UCSD-AML1 (cell line): ENCODE measurements around the gene MAD2L2.

Source experiments
- DNase-seq: peaks from one replicate; lab custom pipeline; 2025; ENCODE audit not compliant: unreplicated experiment; lab: John Stamatoyannopoulos, UW

The MAD2L2 gene

DNA sequence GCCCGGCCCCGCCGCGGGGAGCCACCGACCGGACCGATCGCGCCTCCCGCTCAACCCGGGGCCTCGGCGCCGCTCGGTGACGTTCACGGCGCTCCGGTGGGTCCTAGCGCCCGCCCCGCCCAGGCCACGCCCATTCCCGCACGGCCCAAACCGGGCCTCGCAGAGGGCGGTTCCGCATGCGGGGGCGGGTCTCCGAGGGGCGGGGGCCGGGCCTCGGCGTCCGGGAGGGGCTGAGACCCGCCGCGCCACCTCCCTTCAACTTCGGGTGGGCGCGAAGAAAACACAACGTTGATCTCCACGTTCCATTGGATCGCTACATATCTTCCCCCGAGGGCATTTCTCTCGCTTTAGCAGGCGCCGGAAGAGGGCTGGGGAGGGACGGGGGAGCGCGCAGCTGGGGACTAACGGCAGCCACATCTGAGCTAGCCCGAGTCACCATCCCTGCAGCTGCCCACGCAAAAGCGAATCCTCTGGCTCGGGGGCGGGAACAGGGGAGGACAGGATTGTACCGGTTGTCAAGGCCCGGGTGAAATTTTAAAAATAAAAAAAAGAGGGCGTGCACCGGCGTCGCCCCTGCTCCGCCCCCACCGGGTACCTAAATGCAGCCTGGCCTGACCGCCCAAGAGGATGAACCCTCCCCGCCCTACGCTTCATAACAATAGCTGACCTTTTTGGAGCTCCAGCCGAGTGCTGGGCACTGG, at the start of gene MAD2L2:
Gene MAD2L2 (minus strand): TSS at position 78 of the 701 bp plus-strand sequence. CDS start 547 bp downstream, outside the sequence.
- peak; percentile 88 for DNase-seq

DNA sequence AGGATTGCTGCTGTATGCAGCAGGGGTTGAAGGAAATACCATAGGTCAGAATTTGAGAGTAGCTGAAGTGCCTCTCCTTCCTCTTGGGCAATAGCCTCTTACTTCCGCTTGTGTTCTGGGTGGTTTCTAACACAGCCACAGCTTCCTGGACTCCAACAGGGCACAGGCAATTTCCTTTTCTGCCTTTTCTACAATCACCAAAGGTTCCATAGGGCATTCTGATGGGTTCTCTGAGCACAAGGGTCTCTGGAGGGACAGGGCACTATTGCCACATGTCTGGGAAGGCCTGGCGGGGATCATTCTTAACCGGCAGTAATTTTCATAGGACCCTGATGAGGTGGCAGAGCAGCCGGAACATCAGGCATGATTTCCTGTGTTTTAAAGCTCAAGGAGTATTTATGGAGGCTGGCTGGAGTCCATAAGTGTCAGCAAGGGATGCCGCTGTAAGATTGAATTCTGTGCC, 49.5 kb upstream of the MAD2L2 start:
- peak; percentile 55 for DNase-seq

DNA sequence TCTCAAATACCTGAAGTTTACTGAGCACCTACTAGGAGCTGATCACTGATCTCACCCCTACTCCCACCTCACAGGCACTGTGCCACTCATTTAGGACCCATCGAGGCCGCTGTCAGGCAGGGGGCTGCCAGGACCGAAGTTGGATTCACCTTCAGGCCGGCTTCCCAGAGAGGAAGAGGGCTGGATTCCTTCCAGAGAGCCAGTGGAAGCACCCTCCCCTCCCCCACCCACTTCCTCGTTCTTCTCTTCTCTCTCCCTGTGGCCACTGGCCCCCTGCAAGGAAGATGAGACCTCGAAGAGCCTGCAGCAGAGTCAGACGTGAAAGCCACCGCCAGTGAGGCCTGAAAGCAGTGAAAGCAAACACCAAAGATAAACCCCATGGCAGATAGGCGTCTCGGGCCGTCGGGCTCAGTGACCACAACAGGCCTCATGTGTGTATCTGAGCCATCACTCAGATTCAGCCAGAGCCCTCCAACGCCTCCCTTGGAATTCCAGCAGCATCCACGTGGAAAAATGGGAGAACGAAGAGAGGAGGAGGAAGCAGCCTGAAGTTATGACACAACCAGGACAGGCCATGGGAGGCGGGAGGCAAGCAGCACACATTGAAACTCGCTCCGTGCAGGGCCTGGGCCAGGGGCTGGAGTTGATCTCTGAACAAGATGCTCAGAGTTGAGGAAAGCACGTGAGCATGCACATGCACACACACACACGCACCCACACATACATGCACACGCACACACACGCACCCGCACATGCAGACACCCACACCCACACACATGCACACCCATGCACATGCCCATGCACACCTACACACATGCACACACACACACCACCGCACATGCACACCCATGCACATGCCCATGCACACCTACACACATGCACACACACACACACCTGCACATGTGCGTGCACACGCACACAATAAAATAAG, 48.8 kb upstream of the MAD2L2 start:
- peak; percentile 55 for DNase-seq

DNA sequence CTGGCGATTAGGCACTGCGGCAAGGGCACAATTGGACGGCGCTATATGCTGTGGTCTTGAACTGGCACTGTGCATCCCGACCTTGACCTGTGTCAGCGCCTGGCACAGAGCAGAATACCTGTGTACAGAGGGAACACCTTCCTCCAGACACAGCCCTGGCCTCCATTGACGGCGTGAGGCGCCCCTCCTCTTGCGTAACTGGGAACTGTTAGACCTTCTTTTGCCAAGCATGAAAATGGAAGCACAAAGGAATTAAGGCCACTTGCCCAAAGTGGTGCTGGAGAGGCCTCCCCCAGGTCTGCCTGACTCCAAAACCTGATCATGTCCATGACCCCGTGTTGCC, 48.2 kb upstream of the MAD2L2 start:
- no peak for DNase-seq

DNA sequence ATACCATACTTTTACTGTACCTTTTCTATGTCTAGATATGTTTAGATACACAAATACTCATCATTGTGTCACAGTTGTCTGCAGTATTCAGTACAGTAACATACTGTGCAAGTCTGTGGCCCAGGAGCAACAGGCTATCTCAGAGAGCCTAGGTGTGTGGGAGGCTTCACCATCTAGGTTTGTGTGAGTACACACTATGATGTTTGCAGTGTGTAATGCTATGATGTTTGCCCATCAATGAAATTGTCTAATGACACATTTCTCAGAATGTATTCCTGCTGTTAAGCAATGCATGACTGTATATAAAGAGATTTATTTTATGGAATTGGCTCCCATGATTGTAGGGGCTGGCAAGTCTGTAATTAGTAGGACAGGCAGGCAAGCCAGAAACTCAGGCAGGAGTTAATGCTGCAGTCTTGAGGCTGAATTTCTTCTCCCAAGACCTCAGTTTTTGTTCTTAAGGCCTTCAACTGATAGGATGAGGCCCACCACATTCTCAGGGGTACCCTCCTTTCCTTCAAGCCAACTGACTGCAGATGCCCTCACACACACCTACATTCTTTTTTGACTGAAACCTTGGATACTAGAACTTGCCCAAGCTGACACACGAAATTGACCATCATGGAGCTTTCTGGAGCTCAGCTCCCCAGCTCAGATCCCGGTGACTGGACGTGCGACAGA, 47.3 kb upstream of the MAD2L2 start:
- no peak for DNase-seq

DNA sequence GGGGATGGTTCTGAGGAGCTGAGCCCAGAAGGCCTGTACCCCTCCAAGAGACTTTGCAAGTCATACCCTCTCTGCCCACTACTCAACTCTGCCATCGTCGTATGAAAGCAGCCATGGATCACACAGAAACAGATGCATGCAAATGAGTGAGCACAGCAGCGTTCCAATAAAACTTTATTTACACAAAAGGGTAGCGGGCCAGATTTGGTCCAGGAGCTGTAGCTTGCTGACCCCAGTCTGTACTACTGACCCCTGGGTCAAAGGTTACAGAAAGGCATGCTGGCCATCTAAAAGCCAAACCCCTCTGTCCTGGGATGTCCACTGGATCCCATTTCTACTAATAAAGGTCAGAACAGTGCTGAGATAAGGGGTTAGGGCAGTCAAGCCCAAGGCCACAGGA, 46.2 kb upstream of the MAD2L2 start:
- DNase-seq: no peak

DNA sequence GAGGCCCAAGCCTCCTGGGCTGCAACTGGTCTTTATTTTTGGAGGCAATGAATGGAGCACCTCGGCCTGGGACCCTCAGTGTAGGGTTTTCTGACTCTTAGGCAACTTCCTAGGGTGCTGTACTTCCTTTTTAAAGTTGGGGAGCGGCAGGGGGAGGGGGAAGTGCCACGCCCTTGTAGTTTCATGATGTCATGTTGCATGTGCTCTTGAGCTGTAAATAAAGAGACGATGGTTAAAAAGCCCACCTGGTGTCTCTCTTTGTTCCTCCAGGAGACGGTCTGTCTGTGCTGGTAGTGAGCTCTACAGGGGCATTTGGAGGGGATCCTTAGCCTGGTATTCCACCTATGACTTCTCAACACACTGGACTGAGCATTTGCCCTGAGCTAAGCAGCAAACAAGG, 44.7 kb upstream of the MAD2L2 start:
- DNase-seq: no peak

DNA sequence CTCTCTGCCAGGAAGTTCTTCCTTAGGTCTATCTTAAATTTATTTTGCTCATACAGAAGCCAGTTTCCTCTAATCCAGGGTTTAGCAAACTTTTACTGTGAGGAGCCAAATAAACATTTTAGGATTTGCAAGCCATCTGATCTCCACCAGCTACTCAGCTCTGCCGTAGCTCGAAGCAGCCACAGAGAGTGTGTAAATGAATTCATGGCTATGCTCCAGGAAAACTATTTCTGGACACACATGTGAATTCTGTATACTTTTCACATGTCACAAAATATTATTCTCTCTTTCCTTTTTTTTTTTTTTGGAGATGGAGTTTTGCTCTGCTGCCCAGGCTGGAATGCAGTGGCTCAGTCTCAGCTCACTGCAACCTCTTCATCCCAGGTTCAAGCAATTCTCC, 41.6 kb upstream of the MAD2L2 start:
- no peak for DNase-seq

DNA sequence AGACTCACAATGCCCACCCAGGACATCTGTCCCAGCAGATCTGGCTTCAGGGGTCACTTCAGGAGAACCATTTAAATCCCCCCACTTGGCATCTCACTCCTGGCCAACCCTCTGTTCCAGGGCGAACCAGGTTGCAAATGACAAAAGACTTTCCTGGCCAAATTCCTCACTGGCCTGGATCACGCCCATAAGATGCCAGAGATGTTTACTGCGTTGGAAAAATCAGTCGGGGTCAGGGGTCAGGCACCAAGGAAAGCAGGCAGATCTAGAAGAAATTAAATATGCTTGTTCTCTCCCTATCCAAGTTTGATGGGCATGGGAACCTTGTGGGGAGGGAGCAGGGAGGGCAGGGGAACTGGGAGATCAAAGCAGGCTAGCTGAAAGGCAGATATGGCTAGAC, 40.4 kb upstream of the MAD2L2 start:
- no peak for DNase-seq

DNA sequence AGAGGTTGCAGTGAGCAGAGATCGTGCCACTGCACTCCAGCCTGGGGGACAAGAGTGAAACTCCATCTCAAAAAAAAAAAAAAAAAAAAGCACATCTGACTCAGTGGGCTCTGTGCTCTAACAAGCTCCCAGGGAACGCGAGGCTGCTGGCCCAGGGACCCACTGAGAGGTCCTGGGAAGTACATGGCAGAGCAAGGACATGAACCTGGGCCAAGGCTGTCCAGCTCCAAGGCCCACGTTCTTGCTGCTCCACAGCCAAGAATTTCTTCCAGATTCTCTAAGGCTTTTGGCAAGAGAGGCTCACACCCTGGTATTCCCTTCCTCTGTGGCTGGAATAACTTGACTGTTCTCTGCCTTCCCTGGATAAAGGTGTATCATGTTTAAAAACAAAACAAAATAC, 39.6 kb upstream of the MAD2L2 start:
- no peak for DNase-seq

DNA sequence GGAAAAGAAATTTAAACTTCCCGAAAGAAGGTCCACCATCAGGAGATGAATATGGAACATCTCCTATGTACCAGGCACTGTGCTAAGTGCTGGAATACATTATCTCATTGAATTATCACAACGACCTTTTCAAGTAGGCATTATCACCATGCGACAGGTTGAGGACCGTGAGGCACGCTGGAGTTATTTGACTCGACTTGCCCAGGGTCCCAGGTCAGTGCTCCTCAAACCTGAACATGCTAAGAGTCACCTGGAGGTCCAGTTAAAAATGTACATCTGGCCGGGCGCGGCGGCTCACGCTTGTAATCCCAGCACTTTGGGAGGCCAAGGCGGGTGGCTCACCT, 39.1 kb upstream of the MAD2L2 start:
- DNase-seq: no peak

DNA sequence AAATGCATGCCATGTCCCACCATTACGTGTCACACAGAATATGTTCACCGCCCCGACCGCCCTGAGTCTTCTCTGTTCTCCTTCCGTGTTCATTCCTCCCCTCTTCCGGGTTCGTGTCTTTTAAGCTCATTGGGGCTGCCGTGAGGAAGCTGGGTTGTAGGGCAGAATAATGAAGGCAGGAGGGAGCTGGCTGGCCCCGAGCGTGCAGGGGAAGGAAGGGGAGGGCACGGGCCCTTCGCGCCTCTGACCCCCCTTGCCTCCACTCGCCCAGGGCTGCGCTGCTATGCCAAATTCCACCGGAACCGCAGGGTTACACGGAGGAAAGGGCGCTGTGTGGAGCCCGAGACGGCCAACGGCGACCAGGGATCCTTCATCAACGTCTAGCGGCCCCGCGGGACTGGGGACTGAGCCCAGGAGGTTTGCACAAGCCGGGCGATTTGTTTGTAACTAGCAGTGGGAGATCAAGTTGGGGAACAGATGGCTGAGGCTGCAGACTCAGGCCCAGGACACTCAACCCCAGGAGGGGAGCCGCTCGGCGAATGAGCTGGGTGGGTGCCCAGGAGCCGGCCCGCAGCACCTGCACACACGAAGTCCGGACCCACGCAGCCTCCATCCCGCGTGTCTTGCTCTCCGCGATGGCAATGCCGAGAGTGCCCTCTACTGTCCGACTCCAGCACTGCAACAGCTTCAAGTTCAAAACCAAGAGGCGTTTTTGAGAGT, 38.5 kb upstream of the MAD2L2 start:
- DNase-seq: peak; percentile 85

DNA sequence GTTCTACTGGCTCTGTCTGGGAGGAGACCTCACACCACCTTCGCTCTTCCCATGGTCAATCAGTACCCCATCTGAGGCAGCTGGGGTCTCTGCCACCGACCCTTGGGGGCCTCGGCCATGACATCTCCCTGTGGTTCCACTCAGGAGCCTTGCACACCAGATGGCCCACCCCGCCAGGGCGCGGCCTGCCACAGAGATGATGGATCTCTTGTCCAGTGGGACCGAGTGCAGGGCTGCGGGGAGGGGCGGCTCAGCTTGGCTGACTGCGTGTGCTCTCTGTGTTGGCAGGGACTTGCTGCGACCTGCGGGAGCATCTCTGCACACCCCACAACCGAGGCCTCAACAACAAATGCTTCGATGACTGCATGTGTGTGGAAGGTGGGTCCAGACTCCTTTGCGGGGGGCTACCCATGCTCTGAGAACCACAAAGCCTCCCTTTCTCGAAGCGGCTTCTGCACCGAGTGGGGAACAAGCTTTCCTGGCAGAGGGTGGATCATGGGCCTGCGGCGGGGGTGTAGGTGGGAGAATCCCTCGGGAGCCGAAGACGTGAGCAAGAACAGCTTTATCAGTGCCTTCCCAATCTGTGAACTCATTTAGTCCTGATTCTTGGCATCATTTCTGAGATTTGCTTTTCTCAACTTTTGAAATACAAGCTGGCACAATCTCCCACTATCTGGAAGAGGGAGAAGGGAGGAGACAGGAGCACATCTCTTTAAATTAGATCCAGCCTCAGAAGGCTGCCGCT, 34.1 kb upstream of the MAD2L2 start:
- no peak for DNase-seq

DNA sequence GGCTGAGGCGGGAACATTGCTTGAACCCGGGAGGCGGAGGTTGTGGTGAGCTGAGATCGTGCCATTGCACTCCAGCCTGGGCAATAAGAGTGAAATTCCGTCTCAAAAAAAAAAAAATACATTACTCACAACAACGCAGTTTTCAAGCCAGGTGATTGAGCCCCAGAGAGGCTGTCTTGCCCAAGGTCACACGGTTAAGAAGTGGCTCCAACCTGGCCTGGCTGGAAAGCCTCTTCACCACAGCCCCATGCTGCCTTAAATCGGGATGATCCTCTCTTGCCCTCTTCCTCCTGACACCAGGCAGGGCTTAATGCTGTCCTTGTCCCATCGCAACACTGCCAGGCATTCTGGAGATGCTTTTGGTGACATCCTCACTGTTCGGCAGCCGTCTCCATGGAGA, 32.1 kb upstream of the MAD2L2 start:
- DNase-seq: no peak

DNA sequence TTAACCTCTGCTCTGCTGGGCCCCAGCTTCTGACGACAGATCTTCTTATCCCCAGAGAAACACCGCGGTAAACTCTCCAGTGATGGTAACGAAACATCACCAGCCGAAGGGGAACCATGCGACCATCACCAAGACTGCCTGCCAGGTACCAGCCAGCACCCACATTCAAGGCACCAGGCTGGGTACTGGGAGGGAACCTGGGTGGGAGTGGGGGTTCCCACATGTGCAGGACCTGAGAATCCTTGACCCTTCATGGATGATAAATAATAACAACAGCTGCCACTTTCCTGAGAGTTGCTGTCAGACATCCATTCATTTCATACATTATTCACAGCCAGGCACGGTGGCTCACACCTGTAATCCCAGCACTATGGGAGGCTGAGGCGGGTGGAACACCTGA, 31.3 kb upstream of the MAD2L2 start:
- no peak for DNase-seq

DNA sequence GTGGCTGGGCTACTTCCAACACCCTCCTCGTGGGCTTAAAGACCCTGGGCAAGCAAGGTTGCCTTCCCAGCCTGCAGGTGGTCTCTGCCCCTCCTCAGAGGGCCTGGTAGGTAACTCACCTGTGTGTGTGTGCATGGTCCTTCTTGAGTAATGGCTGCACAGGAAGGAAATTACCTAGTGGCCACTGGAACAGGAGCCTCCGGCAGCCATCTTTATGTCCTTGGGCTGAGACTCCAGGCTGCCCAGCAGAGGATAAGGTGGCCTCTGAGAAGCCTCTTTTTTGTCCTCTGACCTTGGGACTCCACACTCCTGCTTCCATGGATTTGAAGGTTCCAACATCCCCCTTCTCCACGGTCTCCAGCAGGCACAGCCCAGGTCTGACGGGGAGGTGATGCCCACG, 30.5 kb upstream of the MAD2L2 start:
- no peak for DNase-seq

DNA sequence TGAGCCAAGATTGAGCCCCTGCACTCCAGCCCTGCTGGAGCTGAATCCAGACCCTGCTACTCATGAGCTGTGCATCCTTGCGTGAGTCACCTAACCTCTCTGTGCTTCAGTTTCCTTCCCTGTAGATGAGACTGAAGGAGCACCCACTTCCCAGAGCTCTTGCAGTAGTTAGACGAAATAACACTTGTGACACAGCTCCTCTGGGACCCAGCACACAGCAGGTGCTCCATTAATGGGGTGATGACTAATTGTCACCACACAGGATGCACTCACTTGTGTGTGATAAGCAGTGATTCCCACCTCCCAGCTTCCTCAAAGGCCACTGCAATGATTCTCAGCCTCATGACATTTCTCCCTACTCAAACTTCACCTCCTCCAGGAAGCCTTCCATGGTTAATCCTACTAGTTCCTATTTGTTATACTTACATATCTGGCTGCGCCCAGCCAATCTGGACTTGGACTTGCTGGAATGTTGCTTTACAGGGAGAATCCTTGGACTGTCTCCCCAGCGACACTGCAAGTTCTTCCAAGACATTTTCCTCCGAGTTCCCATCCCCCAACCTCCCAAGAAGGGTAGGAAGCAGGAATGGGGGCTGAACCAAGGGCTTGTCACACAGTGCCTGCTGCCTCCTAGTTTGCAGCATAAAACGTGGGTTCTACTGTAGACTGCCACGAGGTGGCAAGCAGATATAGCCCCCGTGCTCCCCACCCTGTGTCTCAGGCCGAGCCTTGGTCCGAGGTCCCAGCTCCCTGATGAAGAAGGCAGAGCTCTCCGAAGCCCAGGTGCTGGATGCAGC, 27.8 kb upstream of the MAD2L2 start:
- DNase-seq: no peak

DNA sequence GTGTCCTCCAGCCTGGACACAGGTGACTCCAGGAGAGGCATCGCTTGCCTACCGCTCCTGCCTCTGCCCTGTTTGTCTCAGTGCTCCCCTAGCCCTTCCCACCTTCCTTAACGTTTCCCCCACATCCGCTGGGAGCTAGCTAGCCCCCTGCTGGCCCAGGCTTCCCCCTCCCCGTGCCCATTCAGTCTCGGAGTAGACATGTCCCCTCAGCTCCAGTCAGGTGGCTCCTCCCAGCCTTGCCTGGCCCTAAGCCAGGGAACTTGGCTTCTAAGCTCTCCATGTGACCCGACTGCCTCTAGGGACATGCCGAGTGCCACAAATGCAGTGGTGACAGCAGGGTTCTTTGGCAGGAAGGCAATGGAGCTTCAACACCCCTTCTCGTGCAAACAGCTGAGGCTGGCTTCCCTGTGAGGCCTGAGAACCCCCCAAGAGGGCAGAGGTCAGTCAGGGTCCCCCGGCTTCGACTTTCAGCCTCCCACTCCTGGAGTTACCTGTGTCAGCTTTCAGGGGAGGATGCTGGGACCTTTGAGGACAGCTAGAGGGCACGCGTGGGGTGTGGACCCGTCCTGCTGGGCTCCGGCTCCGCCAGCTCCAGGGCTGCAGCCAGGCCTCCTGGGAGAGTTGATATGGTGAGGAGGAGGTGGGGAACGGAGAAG, 26.8 kb upstream of the MAD2L2 start:
- DNase-seq: no peak

DNA sequence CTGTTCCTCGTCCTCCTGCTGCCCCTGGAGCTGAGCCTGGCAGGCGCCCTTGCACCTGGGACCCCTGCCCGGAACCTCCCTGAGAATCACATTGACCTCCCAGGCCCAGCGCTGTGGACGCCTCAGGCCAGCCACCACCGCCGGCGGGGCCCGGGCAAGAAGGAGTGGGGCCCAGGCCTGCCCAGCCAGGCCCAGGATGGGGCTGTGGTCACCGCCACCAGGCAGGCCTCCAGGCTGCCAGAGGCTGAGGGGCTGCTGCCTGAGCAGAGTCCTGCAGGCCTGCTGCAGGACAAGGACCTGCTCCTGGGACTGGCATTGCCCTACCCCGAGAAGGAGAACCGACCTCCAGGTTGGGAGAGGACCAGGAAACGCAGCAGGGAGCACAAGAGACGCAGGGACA, 25.3 kb upstream of the MAD2L2 start:
- DNase-seq: no peak
